Endothelial cell of umbilical vein (primary cell): ENCODE results near the gene SLC7A11. TPM values are rescaled to one million over a fixed set of nuclear protein-coding genes. Genes with fewer than 3 reads are reported as not detected.

Source experiments
- BruUV-seq: library from RNA; stranded (reverse); fragments of 400-500 nt; replicated peaks from 2 replicates; lab custom pipeline; 2021; lab: Mats Ljungman, UMichigan
- CTCF ChIA-PET: fragments of 300-600, 350-600 bp; sonication (Branson Sonifier 250); formaldehyde crosslinking; loops from one replicate; lab custom pipeline; 2021; ENCODE audit warnings: antibody characterized with exemption, inconsistent platforms; lab: Charles Lee
- POLR2A ChIA-PET: fragments of 300-600, 350-600 bp; sonication (Branson Sonifier 250); formaldehyde crosslinking; loops from one replicate; lab custom pipeline; 2021; ENCODE audit warnings: antibody characterized with exemption, inconsistent platforms; lab: Charles Lee
- DNase-seq: peaks from one replicate; pipeline ENCODE4 v3.0.0-alpha.2; 2011; ENCODE audit warnings: low read depth, low spot score
- FAIRE-seq: peaks from 2 replicates; lab custom pipeline; 2011; peaks lifted over from hg19 to GRCh38; lab: Jason Lieb, UNC
- H2AFZ ChIP-seq: 2 replicates; pipeline ENCODE4 v1.6.0; 2012; ENCODE audit warnings: low read depth, low read length, control low read depth, inconsistent platforms
- H3K27ac ChIP-seq: 2 replicates; pipeline ENCODE4 v1.5.1; 2011; ENCODE audit warnings: low read depth, mild to moderate bottlenecking, control low read depth, low read length, moderate library complexity; ENCODE audit not compliant: insufficient read depth
- H3K27me3 ChIP-seq, 2 experiments: 2 replicates each; pipeline versions ENCODE4 v1.6.0 to v1.6.1; 2011; ENCODE audit warnings: low read length in 2 of 2, mixed read lengths in 1 of 2; ENCODE audit not compliant: control insufficient read depth in 2 of 2, insufficient read depth in 2 of 2
- H3K36me3 ChIP-seq, 2 experiments: 2 replicates in 1 of 2; 3 replicates in 1 of 2; pipeline ENCODE4 v1.5.1; 2011; ENCODE audit warnings: low read length in 2 of 2, mild to moderate bottlenecking in 1 of 2, moderate library complexity in 1 of 2; ENCODE audit not compliant: control insufficient read depth in 2 of 2, insufficient read depth in 2 of 2; ENCODE audit errors: extremely low read depth in 1 of 2
- H3K4me1 ChIP-seq: 3 replicates; pipeline ENCODE4 v1.5.1; 2011; ENCODE audit warnings: mild to moderate bottlenecking, low read length; ENCODE audit not compliant: control insufficient read depth, insufficient read depth; ENCODE audit errors: extremely low read depth
- H3K4me2 ChIP-seq: 2 replicates; pipeline ENCODE4 v1.6.1; 2011; ENCODE audit warnings: low read length, control low read depth, mixed read lengths; ENCODE audit not compliant: insufficient read depth
- H3K4me3 ChIP-seq, 3 experiments: fragments of 200-600 bp in 1 of 3; sonication (generic), shearing (Covaris generic) in 1 of 3; replicated peaks in 1 of 3; 2 replicates each; pipeline ENCODE4 v1.5.1; 2011 to 2016; ENCODE audit warnings: control low read depth in 3 of 3, low read length in 3 of 3, mild to moderate bottlenecking in 2 of 3, inconsistent platforms in 1 of 3, low read depth in 1 of 3, moderate library complexity in 1 of 3; ENCODE audit not compliant: insufficient read depth in 1 of 3
- H3K79me2 ChIP-seq: 2 replicates; pipeline ENCODE4 v1.6.0; 2012; ENCODE audit warnings: low read length, inconsistent platforms; ENCODE audit not compliant: control insufficient read depth, insufficient read depth
- H3K9ac ChIP-seq: replicated peaks from 2 replicates; pipeline ENCODE3; 2011; ENCODE audit warnings: low read length, control low read depth; ENCODE audit not compliant: insufficient read depth; ENCODE audit errors: extremely low read depth
- H3K9me1 ChIP-seq: replicated peaks from 3 replicates; pipeline ENCODE4 v1.6.0; 2011; ENCODE audit warnings: mild to moderate bottlenecking, low read length; ENCODE audit not compliant: control insufficient read depth, insufficient read depth; ENCODE audit errors: extremely low read depth
- H3K9me3 ChIP-seq: replicated peaks from 2 replicates; pipeline ENCODE4 v1.5.1; 2012; ENCODE audit warnings: low read length, inconsistent platforms; ENCODE audit not compliant: control insufficient read depth, insufficient read depth
- H4K20me1 ChIP-seq: replicated peaks from 2 replicates; pipeline ENCODE3; 2011; ENCODE audit warnings: mild to moderate bottlenecking, low read length; ENCODE audit not compliant: control insufficient read depth, insufficient read depth; ENCODE audit errors: extremely low read depth
- CTCF ChIP-seq, 2 donors: IDR thresholded peaks; 1 replicate in 1 of 2; 2 replicates in 1 of 2; pipeline ENCODE4 v1.5.1; 2011; ENCODE audit warnings: low read length in 2 of 2, mild to moderate bottlenecking in 2 of 2, moderate library complexity in 2 of 2, control low read depth in 1 of 2, inconsistent platforms in 1 of 2, low read depth in 1 of 2; ENCODE audit not compliant: insufficient read depth in 1 of 2; ENCODE audit errors: extremely low read depth in 1 of 2
- EZH2 ChIP-seq: IDR thresholded peaks from 2 replicates; pipeline ENCODE4 v1.6.1; 2012; ENCODE audit warnings: borderline replicate concordance, low read depth, mild to moderate bottlenecking, moderate library complexity, low read length, inconsistent platforms; ENCODE audit not compliant: severe bottlenecking
- FOS ChIP-seq: IDR thresholded peaks from 2 replicates; pipeline ENCODE4 v1.6.1; 2011; ENCODE audit warnings: mild to moderate bottlenecking, low read length, moderate library complexity, borderline replicate concordance; ENCODE audit not compliant: insufficient read depth
- GATA2 ChIP-seq: IDR thresholded peaks from 2 replicates; pipeline ENCODE4 v1.7.0; 2011; ENCODE audit warnings: low read depth, mild to moderate bottlenecking, moderate library complexity, mixed read lengths, low read length; ENCODE audit not compliant: insufficient read length, insufficient read depth
- JUN ChIP-seq: IDR thresholded peaks from 2 replicates; pipeline ENCODE4 v1.6.1; 2011; ENCODE audit warnings: borderline replicate concordance, low read depth; ENCODE audit not compliant: insufficient read length, insufficient read depth
- MAX ChIP-seq: IDR thresholded peaks from 2 replicates; pipeline ENCODE4 v1.6.1; 2011; ENCODE audit not compliant: insufficient read depth, insufficient read length
- MYC ChIP-seq: IDR thresholded peaks from one replicate; pipeline ENCODE4 v1.6.1; 2011; ENCODE audit warnings: mild to moderate bottlenecking, low read depth, low read length
- POLR2A ChIP-seq: IDR thresholded peaks from 2 replicates; pipeline ENCODE4 v1.6.1; 2012; ENCODE audit warnings: low read depth, mild to moderate bottlenecking, control low read depth, low read length
- POLR2AphosphoS5 ChIP-seq: IDR thresholded peaks from 2 replicates; pipeline ENCODE4 v1.6.1; 2012; ENCODE audit warnings: low read depth, mild to moderate bottlenecking, control low read depth, low read length, moderate library complexity; ENCODE audit not compliant: insufficient read depth
- dilution Hi-C: fragments of 300-500 bp; cut with MboI; formaldehyde crosslinking; loops from one replicate; pipeline ENCODE4 v1.15.0; 2019; ENCODE audit warnings: low sequenced_read_pairs; ENCODE audit not compliant: extremely low pct_ligation_motif_present
- intact Hi-C: fragments of 100-400 bp; cut with micrococcal nuclease; formaldehyde crosslinking; loops from one replicate; pipeline ENCODE4 v1.10.0; 2022
- polyA plus RNA-seq, 4 experiments: library from polyadenylated mRNA; depleted of rRNA in 3 of 4; stranded (reverse) in 3 of 4; unstranded in 1 of 4; fragments of >200 nt; gene quantifications; 2 replicates each; pipeline versions ENCODE4 v1.2.1 to v1.2.3, GENCODE V29; 2011 to 2012; ENCODE audit warnings: missing spikeins in 1 of 4
- total RNA-seq: library from RNA; stranded (reverse); gene quantifications from 2 replicates; pipeline ENCODE4 v1.2.3, GENCODE V29; 2021

Gene SLC7A11
- total and polyA plus RNA-seq, 2 donors (not counting 3 experiments of a cell fraction or from before 2014, with no cell fraction given) = 28.4 to 82.7 TPM

DNA sequence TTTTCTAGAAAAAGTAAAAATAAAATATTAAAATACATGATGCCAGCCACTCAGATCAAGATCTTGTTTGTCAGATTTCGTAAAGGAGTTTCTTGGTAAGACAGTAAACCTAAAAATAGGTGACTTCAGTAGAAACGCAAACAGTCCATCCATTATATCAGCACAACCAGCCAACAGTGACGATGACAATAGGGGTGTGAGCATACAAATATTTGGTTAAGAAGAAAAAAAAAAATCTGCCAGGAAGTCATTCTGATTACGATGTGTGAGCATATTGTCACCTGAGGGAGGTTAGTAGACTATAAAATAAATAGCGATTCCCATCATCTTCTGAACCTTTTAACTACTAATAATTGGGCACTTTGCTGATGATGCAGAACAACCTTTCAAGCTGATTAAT is 37.6 kb downstream of the SLC7A11 start:
- ChIA-PET POLR2A (no interaction called here), CTCF (interaction anchor here (0.7 to 1.5 kb wide), 5 partner anchors 12 to 22 kb away, joined by 3 to 5 read pairs (median 4); no protein-coding TSS in a partner anchor)
- intact Hi-C loops (no loop called here), dilution Hi-C loops (no loop called here)
- DNase-seq (no peak), FAIRE-seq (no peak)
- Histone ChIP-seq H3K27me3 (no peaks in the 10 kb centered on the region), H3K9ac (no peak overlapping the region), H4K20me1 (peaks cover 6% of the 10 kb centered on the region), H3K9me1 (peaks cover 3% of the 10 kb centered on the region), H2AFZ (no peak overlapping the region), H3K4me3 (no peak overlapping the region), H3K27ac (no peak overlapping the region), H3K4me2 (no peak overlapping the region), H3K4me1 (peaks cover 45% of the 10 kb centered on the region), H3K9me3 (no peaks in the 10 kb centered on the region), H3K79me2 (peaks cover 92% of the 10 kb centered on the region), H3K36me3 (peaks cover 2 to 37% of the 10 kb centered on the region in 2 experiments)
- no TSS peak for BruUV-seq
- TF ChIP-seq FOS = no peak
- no peak for TF ChIP-seq JUN
- TF ChIP-seq EZH2 = no peak
- no peak for TF ChIP-seq GATA2
- TF ChIP-seq POLR2AphosphoS5 = no peak
- no peak for TF ChIP-seq MYC
- no peak for TF ChIP-seq POLR2A
- TF ChIP-seq MAX = no peak
- no peak for TF ChIP-seq CTCF (IDR thresholded peaks at IDR 0.05; ENCODE audit: extremely low read depth in 1 of 2, insufficient read depth in 1 of 2, low read depth in 1 of 2, low read length in 2 of 2)
